ENCODE results near the gene PIK3AP1. TPM values are rescaled to one million over a fixed set of nuclear protein-coding genes. Genes with fewer than 3 reads are reported as not detected.

PIK3AP1 gene
- total and polyA plus RNA-seq, 2 of the 13 experiments (the other 11 are each of a cell fraction or from before 2014, with no cell fraction given), result 3.6 to 13.8 TPM

- no peak for TF ChIP-seq ZNF772 (CRISPR knock-in tag; IDR thresholded peaks at IDR 0.05)
- no peak for TF ChIP-seq ZNF605 (CRISPR knock-in tag; IDR thresholded peaks at IDR 0.05)
- TF ChIP-seq ZNF451 (CRISPR knock-in tag; IDR thresholded peaks at IDR 0.05), result no peak
- no peak for TF ChIP-seq ZNF781 (CRISPR knock-in tag; IDR thresholded peaks at IDR 0.05; ENCODE audit: borderline replicate concordance, not compliant biosample characterization)
- TF ChIP-seq ZNF564 (CRISPR knock-in tag; IDR thresholded peaks at IDR 0.05), result no peak
- peak in 1 of 2 experiments; percentile 18; a peak in 1 of 4 replicates for TF ChIP-seq ATF4 (CRISPR knock-in tag; IDR thresholded peaks at IDR 0.05)
- TF ChIP-seq NONO (IDR thresholded peaks at IDR 0.05), result no peak
- peak; percentile 29; the same call in 1 of the 2 replicates for TF ChIP-seq NONO (CRISPR knock-in tag; conservative IDR thresholded peaks at IDR 0.05)
- TF ChIP-seq ZSCAN12 (CRISPR knock-in tag; IDR thresholded peaks at IDR 0.05), result no peak
- no peak for TF ChIP-seq ZNF607 (CRISPR knock-in tag; IDR thresholded peaks at IDR 0.05; ENCODE audit: borderline replicate concordance)
- TF ChIP-seq HOXA5 (CRISPR knock-in tag; IDR thresholded peaks at IDR 0.05), result no peak
- 0 out of 2 replicates have a peak, but pooled peaks have one; percentile 9 for TF ChIP-seq FOSL2 (CRISPR knock-in tag; IDR thresholded peaks at IDR 0.05)
- no peak; the same call in 1 of the 2 replicates for TF ChIP-seq GMEB1 (CRISPR knock-in tag; IDR thresholded peaks at IDR 0.05; ENCODE audit: borderline replicate concordance)
- TF ChIP-seq TRIM24 (CRISPR knock-in tag; IDR thresholded peaks at IDR 0.05), result no peak
- no peak for TF ChIP-seq ZNF20 (CRISPR knock-in tag; IDR thresholded peaks at IDR 0.05)
Observed at GRCh38 chr10:96596422-96597407, 123.6 kb downstream of the PIK3AP1 start (continued).
